ENCODE results near the gene PRSS57. TPM values are rescaled to one million over a fixed set of nuclear protein-coding genes. Genes with fewer than 3 reads are reported as not detected.
A peak's percentile ranks its signal among the peaks of the same experiment; 100 is the strongest.

PRSS57 gene
- total and polyA plus RNA-seq, 2 donors from 2014 or later = not detected

GRCh38 chr19:655691-656090 is 39.6 kb downstream of the PRSS57 start:
- H3K27me3 ChIP-seq (ENCODE audit: control insufficient read depth, insufficient read depth, low read length) = no peaks in the 10 kb centered on the region
- H3K9ac ChIP-seq (ENCODE audit: low read length in 3 of 3) = no peak overlapping the region
- DNase-seq (no peak), FAIRE-seq (no peak)
- H3K9me3 ChIP-seq (ENCODE audit: control insufficient read depth in 2 of 3, insufficient read depth in 1 of 3, low read length in 3 of 3) = no peaks in the 10 kb centered on the region
- intact Hi-C loops (cut with DNase I) = no loop called here
- TF ChIP-seq, protein P1, sequence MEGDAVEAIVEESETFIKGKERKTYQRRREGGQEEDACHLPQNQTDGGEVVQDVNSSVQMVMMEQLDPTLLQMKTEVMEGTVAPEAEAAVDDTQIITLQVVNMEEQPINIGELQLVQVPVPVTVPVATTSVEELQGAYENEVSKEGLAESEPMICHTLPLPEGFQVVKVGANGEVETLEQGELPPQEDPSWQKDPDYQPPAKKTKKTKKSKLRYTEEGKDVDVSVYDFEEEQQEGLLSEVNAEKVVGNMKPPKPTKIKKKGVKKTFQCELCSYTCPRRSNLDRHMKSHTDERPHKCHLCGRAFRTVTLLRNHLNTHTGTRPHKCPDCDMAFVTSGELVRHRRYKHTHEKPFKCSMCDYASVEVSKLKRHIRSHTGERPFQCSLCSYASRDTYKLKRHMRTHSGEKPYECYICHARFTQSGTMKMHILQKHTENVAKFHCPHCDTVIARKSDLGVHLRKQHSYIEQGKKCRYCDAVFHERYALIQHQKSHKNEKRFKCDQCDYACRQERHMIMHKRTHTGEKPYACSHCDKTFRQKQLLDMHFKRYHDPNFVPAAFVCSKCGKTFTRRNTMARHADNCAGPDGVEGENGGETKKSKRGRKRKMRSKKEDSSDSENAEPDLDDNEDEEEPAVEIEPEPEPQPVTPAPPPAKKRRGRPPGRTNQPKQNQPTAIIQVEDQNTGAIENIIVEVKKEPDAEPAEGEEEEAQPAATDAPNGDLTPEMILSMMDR (IDR thresholded peaks at IDR 0.05; ENCODE audit: borderline replicate concordance, extremely low read depth, insufficient read depth) = no peak
- H3K36me3 ChIP-seq (ENCODE audit: control insufficient read depth in 2 of 3, insufficient read depth in 3 of 3, low read length in 3 of 3) = peaks cover 0 to 10% (median 0%) of the 10 kb centered on the region in 3 donors
- no peak overlapping the region for H3K27ac ChIP-seq (ENCODE audit: low read depth in 2 of 2, low read length in 2 of 2)
- no peak overlapping the region for H3K4me3 ChIP-seq (ENCODE audit: low read length in 3 of 3)
- peaks cover 0 to 19% (median 5%) of the 10 kb centered on the region in 3 donors for H3K4me1 ChIP-seq (ENCODE audit: control insufficient read depth in 2 of 3, insufficient read depth in 2 of 3, low read depth in 1 of 3, low read length in 3 of 3)

DNA sequence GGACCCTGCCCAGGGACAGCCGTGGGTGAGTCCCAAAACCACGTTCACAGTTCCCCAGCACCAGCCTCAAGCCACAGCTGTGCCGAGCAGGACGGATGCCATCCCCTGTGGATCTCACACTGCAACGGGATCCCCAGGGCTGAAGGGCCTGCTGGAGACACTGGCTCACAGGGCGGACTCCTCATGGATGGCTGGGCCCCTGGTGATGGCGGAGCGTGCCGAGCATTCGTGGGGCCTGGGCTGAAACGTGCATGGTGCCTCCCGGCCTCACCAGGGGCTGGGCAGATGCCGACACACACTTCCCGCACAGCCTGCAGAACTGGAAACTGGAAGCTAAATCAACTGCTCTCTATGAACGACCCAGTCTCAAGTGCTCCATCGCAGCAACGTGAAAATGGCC is 41.8 kb downstream of the PRSS57 start:
- Histone ChIP-seq H3K9ac (ENCODE audit: low read length in 3 of 3) (no peak overlapping the region), H3K27ac (ENCODE audit: low read depth in 2 of 2, low read length in 2 of 2) (no peak overlapping the region), H3K4me3 (ENCODE audit: low read length in 3 of 3) (no peak overlapping the region), H3K27me3 (ENCODE audit: control insufficient read depth, insufficient read depth, low read length) (no peaks in the 10 kb centered on the region), H3K4me1 (ENCODE audit: control insufficient read depth in 2 of 3, insufficient read depth in 2 of 3, low read depth in 1 of 3, low read length in 3 of 3) (peaks cover 0 to 6% (median 0%) of the 10 kb centered on the region in 3 donors), H3K9me3 (ENCODE audit: control insufficient read depth in 2 of 3, insufficient read depth in 1 of 3, low read length in 3 of 3) (no peaks in the 10 kb centered on the region), H3K36me3 (ENCODE audit: control insufficient read depth in 2 of 3, insufficient read depth in 3 of 3, low read length in 3 of 3) (peaks cover 0 to 10% (median 0%) of the 10 kb centered on the region in 3 donors)
- DNase-seq (peak in 1 of 5 donors; percentile 79), FAIRE-seq (no peak)
- intact Hi-C loops (cut with DNase I) = no loop called here
- TF ChIP-seq, protein P1 (IDR thresholded peaks at IDR 0.05; ENCODE audit: borderline replicate concordance, extremely low read depth, insufficient read depth) = no peak

GRCh38 chr19:652467-653389 is 42.5 kb downstream of the PRSS57 start:
- peak in 1 of 5 donors; percentile 71 for DNase-seq
- peaks cover 0 to 10% (median 0%) of the 10 kb centered on the region in 3 donors for H3K36me3 ChIP-seq (ENCODE audit: control insufficient read depth in 2 of 3, insufficient read depth in 3 of 3, low read length in 3 of 3)
- intact Hi-C loops (cut with DNase I) = no loop called here
- H3K9me3 ChIP-seq (ENCODE audit: control insufficient read depth in 2 of 3, insufficient read depth in 1 of 3, low read length in 3 of 3) = no peaks in the 10 kb centered on the region
- TF ChIP-seq, protein P1 (IDR thresholded peaks at IDR 0.05; ENCODE audit: borderline replicate concordance, extremely low read depth, insufficient read depth) = no peak
- FAIRE-seq = no peak
- H3K9ac ChIP-seq (ENCODE audit: low read length in 3 of 3) = no peak overlapping the region
- H3K4me1 ChIP-seq (ENCODE audit: control insufficient read depth in 2 of 3, insufficient read depth in 2 of 3, low read depth in 1 of 3, low read length in 3 of 3) = peaks cover 0 to 3% (median 0%) of the 10 kb centered on the region in 3 donors
- no peaks in the 10 kb centered on the region for H3K27me3 ChIP-seq (ENCODE audit: control insufficient read depth, insufficient read depth, low read length)
- H3K27ac ChIP-seq (ENCODE audit: low read depth in 2 of 2, low read length in 2 of 2) = no peak overlapping the region
- no peak overlapping the region for H3K4me3 ChIP-seq (ENCODE audit: low read length in 3 of 3)

Data from kidney (tissue), 14 donors.